ENCODE results near the gene CD40LG.

CD40LG gene

GRCh38 chrX:136671006-136671610, 23.1 kb downstream of the CD40LG start:
- no peak overlapping the region for H3K23ac ChIP-seq (ENCODE audit: low read depth, low read length, poor library complexity)
- no peak overlapping the region for H3K27ac ChIP-seq (replicated peaks; ENCODE audit: low read length)
- no peak overlapping the region for H3K4ac ChIP-seq (ENCODE audit: low read length)
- no peak overlapping the region for H3K4me2 ChIP-seq (ENCODE audit: insufficient read depth, low read length, poor library complexity, severe bottlenecking)
- no peak overlapping the region for H2BK120ac ChIP-seq (ENCODE audit: low read depth, low read length)
- H3K4me1 ChIP-seq (ENCODE audit: control insufficient read depth in 2 of 2, insufficient read depth in 1 of 2, low read depth in 1 of 2, low read length in 2 of 2): peaks cover 0 to 2% of the 10 kb centered on the region in 2 donors
- peaks cover 0 to 4% (median 0%) of the 10 kb centered on the region in 3 experiments for H3K27me3 ChIP-seq (ENCODE audit: control insufficient read depth in 3 of 3, insufficient read depth in 3 of 3, low read depth in 1 of 3, low read length in 3 of 3)
- H3K14ac ChIP-seq (ENCODE audit: low read length): no peak overlapping the region
- H2AK5ac ChIP-seq (ENCODE audit: low read depth, low read length): no peak overlapping the region
- WGBS, 2 donors (ENCODE audit: extremely low coverage in 2 of 2, insufficient read length in 2 of 2, insufficient replicate concordance in 1 of 2): no CpG with 5 or more reads among the region's 3 CpGs
- H3K36me3 ChIP-seq (replicated peaks in 1 of 2; ENCODE audit: control insufficient read depth in 2 of 2, insufficient read depth in 2 of 2, low read length in 2 of 2): no peaks in the 10 kb centered on the region
- no peak overlapping the region for H3K4me3 ChIP-seq (ENCODE audit: low read length in 2 of 2)
- no peaks in the 10 kb centered on the region for H3K9me3 ChIP-seq (replicated peaks in 1 of 2; ENCODE audit: control insufficient read depth in 2 of 2, insufficient read depth in 1 of 2, low read depth in 1 of 2, low read length in 2 of 2)
- no peak overlapping the region for H2BK12ac ChIP-seq (ENCODE audit: low read length)
- DNase-seq (ENCODE audit: low spot score): no peak
- H3K79me1 ChIP-seq (ENCODE audit: low read depth, low read length): no peaks in the 10 kb centered on the region
- H3K9ac ChIP-seq (ENCODE audit: low read depth, low read length, poor library complexity): no peak overlapping the region
- H4K91ac ChIP-seq (ENCODE audit: low read depth, low read length, poor library complexity): no peak overlapping the region
- no peak overlapping the region for H2BK5ac ChIP-seq (ENCODE audit: low read length)
- no peak overlapping the region for H2BK15ac ChIP-seq (ENCODE audit: low read length)
- H3K18ac ChIP-seq (ENCODE audit: low read length): no peak overlapping the region
- no peak overlapping the region for H4K8ac ChIP-seq (ENCODE audit: low read depth, low read length)
- H2AFZ ChIP-seq (ENCODE audit: low read length): no peak overlapping the region

- DNase-seq (ENCODE audit: low spot score): no peak
Observed at GRCh38 chrX:136674270-136674985, 26.5 kb downstream of the CD40LG start.

DNA sequence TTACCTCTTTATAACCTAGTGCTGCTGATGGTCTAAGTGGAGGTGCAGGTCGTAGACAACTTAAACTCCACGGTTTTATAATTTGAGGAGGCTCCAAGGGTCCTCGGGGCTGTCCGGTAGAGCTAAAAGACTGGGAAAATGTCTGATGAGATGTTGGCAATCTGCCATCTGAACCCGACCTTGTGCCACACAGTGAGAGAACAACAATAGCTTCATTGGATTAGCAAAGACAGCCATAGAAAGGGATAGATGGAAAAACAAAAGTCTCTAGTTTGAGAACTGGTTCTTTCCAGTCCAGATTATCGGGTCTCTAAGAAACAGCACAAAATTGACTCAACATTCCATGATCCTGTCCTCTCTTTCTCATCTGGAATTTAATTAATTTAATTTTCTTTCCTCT, 31.6 kb downstream of the CD40LG start:
- Histone ChIP-seq H2AK5ac (ENCODE audit: low read depth, low read length) (no peak overlapping the region), H4K8ac (ENCODE audit: low read depth, low read length) (no peak overlapping the region), H2BK5ac (ENCODE audit: low read length) (no peak overlapping the region), H3K18ac (ENCODE audit: low read length) (no peak overlapping the region), H3K4me3 (ENCODE audit: low read length in 2 of 2) (no peak overlapping the region), H4K91ac (ENCODE audit: low read depth, low read length, poor library complexity) (no peak overlapping the region), H3K4ac (ENCODE audit: low read length) (no peak overlapping the region), H2BK120ac (ENCODE audit: low read depth, low read length) (no peak overlapping the region), H3K4me1 (ENCODE audit: control insufficient read depth in 2 of 2, insufficient read depth in 1 of 2, low read depth in 1 of 2, low read length in 2 of 2) (no peaks in the 10 kb centered on the region), H3K23ac (ENCODE audit: low read depth, low read length, poor library complexity) (no peak overlapping the region), H3K9me3 (replicated peaks in 1 of 2; ENCODE audit: control insufficient read depth in 2 of 2, insufficient read depth in 1 of 2, low read depth in 1 of 2, low read length in 2 of 2) (no peaks in the 10 kb centered on the region), H2AFZ (ENCODE audit: low read length) (no peak overlapping the region), H3K36me3 (replicated peaks in 1 of 2; ENCODE audit: control insufficient read depth in 2 of 2, insufficient read depth in 2 of 2, low read length in 2 of 2) (no peaks in the 10 kb centered on the region), H3K27ac (replicated peaks; ENCODE audit: low read length) (no peak overlapping the region), H3K4me2 (ENCODE audit: insufficient read depth, low read length, poor library complexity, severe bottlenecking) (no peak overlapping the region), H3K27me3 (ENCODE audit: control insufficient read depth in 3 of 3, insufficient read depth in 3 of 3, low read depth in 1 of 3, low read length in 3 of 3) (peaks cover 0 to under 1% (median 0%) of the 10 kb centered on the region in 3 experiments), H3K14ac (ENCODE audit: low read length) (no peak overlapping the region), H2BK12ac (ENCODE audit: low read length) (no peak overlapping the region), H2BK15ac (ENCODE audit: low read length) (no peak overlapping the region), H3K79me1 (ENCODE audit: low read depth, low read length) (no peaks in the 10 kb centered on the region), H3K9ac (ENCODE audit: low read depth, low read length, poor library complexity) (no peak overlapping the region)
- DNase-seq (ENCODE audit: low spot score): no peak
- WGBS, 2 donors (ENCODE audit: extremely low coverage in 2 of 2, insufficient read length in 2 of 2, insufficient replicate concordance in 1 of 2): no CpG with 5 or more reads among the region's 6 CpGs

More at GRCh38 chrX:136674270-136674985, 26.5 kb downstream of the CD40LG start:
- H2BK5ac ChIP-seq (ENCODE audit: low read length): no peak overlapping the region
- no peak overlapping the region for H3K27ac ChIP-seq (replicated peaks; ENCODE audit: low read length)
- no peak overlapping the region for H3K23ac ChIP-seq (ENCODE audit: low read depth, low read length, poor library complexity)
- no peaks in the 10 kb centered on the region for H3K36me3 ChIP-seq (replicated peaks in 1 of 2; ENCODE audit: control insufficient read depth in 2 of 2, insufficient read depth in 2 of 2, low read length in 2 of 2)
- WGBS, 2 donors (ENCODE audit: extremely low coverage in 2 of 2, insufficient read length in 2 of 2, insufficient replicate concordance in 1 of 2): no CpG with 5 or more reads among the region's 5 CpGs
- H3K4me2 ChIP-seq (ENCODE audit: insufficient read depth, low read length, poor library complexity, severe bottlenecking): no peak overlapping the region
- no peak overlapping the region for H3K9ac ChIP-seq (ENCODE audit: low read depth, low read length, poor library complexity)
- H3K18ac ChIP-seq (ENCODE audit: low read length): no peak overlapping the region
- no peak overlapping the region for H2AFZ ChIP-seq (ENCODE audit: low read length)
- no peak overlapping the region for H4K8ac ChIP-seq (ENCODE audit: low read depth, low read length)
- H3K14ac ChIP-seq (ENCODE audit: low read length): no peak overlapping the region
- no peaks in the 10 kb centered on the region for H3K4me1 ChIP-seq (ENCODE audit: control insufficient read depth in 2 of 2, insufficient read depth in 1 of 2, low read depth in 1 of 2, low read length in 2 of 2)
- no peaks in the 10 kb centered on the region for H3K9me3 ChIP-seq (replicated peaks in 1 of 2; ENCODE audit: control insufficient read depth in 2 of 2, insufficient read depth in 1 of 2, low read depth in 1 of 2, low read length in 2 of 2)
- H3K4ac ChIP-seq (ENCODE audit: low read length): no peak overlapping the region
- no peak overlapping the region for H2BK12ac ChIP-seq (ENCODE audit: low read length)
- peaks cover 0 to 4% (median 0%) of the 10 kb centered on the region in 3 experiments for H3K27me3 ChIP-seq (ENCODE audit: control insufficient read depth in 3 of 3, insufficient read depth in 3 of 3, low read depth in 1 of 3, low read length in 3 of 3)
- no peak overlapping the region for H2AK5ac ChIP-seq (ENCODE audit: low read depth, low read length)
- H4K91ac ChIP-seq (ENCODE audit: low read depth, low read length, poor library complexity): no peak overlapping the region
- no peak overlapping the region for H2BK15ac ChIP-seq (ENCODE audit: low read length)
- no peak overlapping the region for H3K4me3 ChIP-seq (ENCODE audit: low read length in 2 of 2)
- no peak overlapping the region for H2BK120ac ChIP-seq (ENCODE audit: low read depth, low read length)
- H3K79me1 ChIP-seq (ENCODE audit: low read depth, low read length): no peaks in the 10 kb centered on the region

- Histone ChIP-seq H4K8ac (ENCODE audit: low read depth, low read length) (no peak overlapping the region), H3K27ac (replicated peaks; ENCODE audit: low read length) (no peak overlapping the region)
Observed at GRCh38 chrX:136684120-136684519, 36.2 kb downstream of the CD40LG start.

More at GRCh38 chrX:136684120-136684519, 36.2 kb downstream of the CD40LG start:
- Histone ChIP-seq H3K9me3 (replicated peaks in 1 of 2; ENCODE audit: control insufficient read depth in 2 of 2, insufficient read depth in 1 of 2, low read depth in 1 of 2, low read length in 2 of 2) (no peaks in the 10 kb centered on the region), H4K91ac (ENCODE audit: low read depth, low read length, poor library complexity) (no peak overlapping the region), H2BK12ac (ENCODE audit: low read length) (peak overlapping the region; percentile 73), H3K14ac (ENCODE audit: low read length) (no peak overlapping the region), H3K79me1 (ENCODE audit: low read depth, low read length) (no peaks in the 10 kb centered on the region), H3K36me3 (replicated peaks in 1 of 2; ENCODE audit: control insufficient read depth in 2 of 2, insufficient read depth in 2 of 2, low read length in 2 of 2) (no peaks in the 10 kb centered on the region), H2AK5ac (ENCODE audit: low read depth, low read length) (no peak overlapping the region), H2BK120ac (ENCODE audit: low read depth, low read length) (no peak overlapping the region), H2BK15ac (ENCODE audit: low read length) (no peak overlapping the region), H3K9ac (ENCODE audit: low read depth, low read length, poor library complexity) (no peak overlapping the region), H3K4me1 (ENCODE audit: control insufficient read depth in 2 of 2, insufficient read depth in 1 of 2, low read depth in 1 of 2, low read length in 2 of 2) (peaks cover 1 to 4% of the 10 kb centered on the region in 2 donors), H3K4ac (ENCODE audit: low read length) (no peak overlapping the region), H2AFZ (ENCODE audit: low read length) (no peak overlapping the region), H3K23ac (ENCODE audit: low read depth, low read length, poor library complexity) (no peak overlapping the region), H3K4me2 (ENCODE audit: insufficient read depth, low read length, poor library complexity, severe bottlenecking) (no peak overlapping the region), H2BK5ac (ENCODE audit: low read length) (no peak overlapping the region), H3K18ac (ENCODE audit: low read length) (no peak overlapping the region), H3K4me3 (ENCODE audit: low read length in 2 of 2) (no peak overlapping the region), H3K27me3 (ENCODE audit: control insufficient read depth in 3 of 3, insufficient read depth in 3 of 3, low read depth in 1 of 3, low read length in 3 of 3) (peaks cover 0 to 9% (median 0%) of the 10 kb centered on the region in 3 experiments)
- DNase-seq (ENCODE audit: low spot score): no peak
- WGBS, 2 donors (ENCODE audit: extremely low coverage in 2 of 2, insufficient read length in 2 of 2, insufficient replicate concordance in 1 of 2): no CpG with 5 or more reads among the region's 5 CpGs

All from neuronal stem cell (in vitro differentiated cells).